HS-27A (cell line): ENCODE data around the gene NAA11.

ENCODE experiments used
- DNase-seq: peaks from one replicate; pipeline ENCODE4 v3.0.0-alpha.2; 2012; ENCODE audit warnings: low read depth, missing footprints

NAA11 gene

GRCh38 chr4:79325864-79326328, at the start of gene NAA11:
NAA11 (minus strand) TSS chr4:79326061; CDS start chr4:79325877, 184 bp downstream.
- no peak for DNase-seq

GRCh38 chr4:79370026-79370425, 44.2 kb upstream of the NAA11 start:
- no peak for DNase-seq

GRCh38 chr4:79367096-79367495, 41.2 kb upstream of the NAA11 start:
- DNase-seq, result no peak

GRCh38 chr4:79366422-79366821, 40.6 kb upstream of the NAA11 start:
- no peak for DNase-seq

- DNase-seq, result no peak
These were observed 38.2 kb upstream of the NAA11 start for GRCh38 chr4:79364061-79364460.

DNA sequence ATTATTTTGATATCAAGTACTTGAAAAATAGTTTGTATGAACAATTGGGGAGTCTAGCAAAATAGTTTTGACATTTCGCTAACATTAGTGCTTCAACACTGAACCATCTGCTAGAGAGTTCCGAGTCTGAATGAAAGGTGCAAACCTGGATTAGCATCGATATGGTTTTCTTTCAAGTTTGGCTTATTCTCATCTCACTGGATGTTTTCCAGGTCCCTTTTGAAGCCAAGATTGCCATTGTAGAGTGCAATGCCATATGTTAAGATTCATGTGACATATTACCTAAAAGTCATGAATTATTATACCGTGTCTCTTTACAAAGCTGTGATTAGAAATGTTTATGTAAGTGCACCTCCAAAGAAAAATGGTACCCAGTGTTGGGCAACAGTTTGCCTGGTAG, 36.8 kb upstream of the NAA11 start:
- no peak for DNase-seq

GRCh38 chr4:79360006-79360405, 34.1 kb upstream of the NAA11 start:
- DNase-seq, result no peak

DNA sequence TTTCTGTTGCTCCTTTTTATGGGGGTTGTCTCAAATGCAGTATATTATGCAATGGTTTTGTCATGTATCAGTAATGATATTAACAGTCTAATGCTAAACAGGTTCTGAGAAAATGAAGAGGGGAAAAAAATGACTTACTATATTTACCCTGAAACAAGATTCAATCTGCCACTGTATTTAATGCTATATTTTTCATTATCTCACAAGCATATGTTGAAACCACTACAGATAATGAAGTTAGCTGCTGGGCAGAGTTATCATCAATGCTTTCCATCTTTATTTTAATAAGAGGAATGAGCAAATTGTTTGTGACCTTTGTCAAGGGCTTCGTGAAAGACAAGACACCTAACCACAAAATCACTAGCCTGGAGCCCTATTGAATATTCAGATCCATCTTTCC, 32.6 kb upstream of the NAA11 start:
- no peak for DNase-seq

DNA sequence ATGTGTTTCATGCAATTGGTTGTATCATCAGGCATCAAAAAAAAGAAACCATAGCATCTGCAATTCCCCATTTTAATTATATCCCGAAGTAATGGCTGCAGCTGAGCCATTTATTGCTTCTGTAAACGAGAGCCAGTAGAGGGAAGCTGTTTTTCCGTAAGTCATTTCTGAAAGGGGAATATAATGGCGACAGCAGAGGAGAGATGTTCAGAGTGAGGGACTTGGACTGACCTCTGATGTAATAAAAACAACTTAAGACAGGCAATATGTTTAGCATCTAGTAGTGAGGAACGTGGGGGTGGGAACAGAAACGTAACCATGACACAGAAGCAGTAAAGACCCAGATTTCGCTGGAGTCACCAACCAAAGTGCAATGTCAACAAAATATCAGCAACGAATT, 31.5 kb upstream of the NAA11 start:
- DNase-seq, result no peak

DNA sequence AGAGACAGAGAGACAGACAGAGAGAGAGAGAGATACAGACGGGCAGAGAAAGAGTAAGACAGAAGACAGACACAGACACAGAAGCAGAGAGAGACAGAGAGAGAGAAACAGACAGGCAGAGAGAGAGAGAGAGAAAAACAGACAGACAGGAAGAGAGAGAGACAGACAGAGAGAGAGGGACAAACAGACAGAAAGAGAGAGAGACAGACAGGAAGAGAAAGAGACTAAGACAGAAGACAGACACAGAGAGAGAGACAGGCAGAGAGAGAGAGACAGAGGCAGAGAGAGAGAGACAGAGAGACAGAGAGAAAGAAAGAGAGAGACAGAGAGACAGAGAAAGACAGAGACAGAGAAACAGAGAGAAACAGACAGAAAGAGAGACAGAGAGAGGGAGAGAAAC, 27.2 kb upstream of the NAA11 start:
- no peak for DNase-seq

GRCh38 chr4:79348405-79348804, 22.5 kb upstream of the NAA11 start:
- no peak for DNase-seq

DNA sequence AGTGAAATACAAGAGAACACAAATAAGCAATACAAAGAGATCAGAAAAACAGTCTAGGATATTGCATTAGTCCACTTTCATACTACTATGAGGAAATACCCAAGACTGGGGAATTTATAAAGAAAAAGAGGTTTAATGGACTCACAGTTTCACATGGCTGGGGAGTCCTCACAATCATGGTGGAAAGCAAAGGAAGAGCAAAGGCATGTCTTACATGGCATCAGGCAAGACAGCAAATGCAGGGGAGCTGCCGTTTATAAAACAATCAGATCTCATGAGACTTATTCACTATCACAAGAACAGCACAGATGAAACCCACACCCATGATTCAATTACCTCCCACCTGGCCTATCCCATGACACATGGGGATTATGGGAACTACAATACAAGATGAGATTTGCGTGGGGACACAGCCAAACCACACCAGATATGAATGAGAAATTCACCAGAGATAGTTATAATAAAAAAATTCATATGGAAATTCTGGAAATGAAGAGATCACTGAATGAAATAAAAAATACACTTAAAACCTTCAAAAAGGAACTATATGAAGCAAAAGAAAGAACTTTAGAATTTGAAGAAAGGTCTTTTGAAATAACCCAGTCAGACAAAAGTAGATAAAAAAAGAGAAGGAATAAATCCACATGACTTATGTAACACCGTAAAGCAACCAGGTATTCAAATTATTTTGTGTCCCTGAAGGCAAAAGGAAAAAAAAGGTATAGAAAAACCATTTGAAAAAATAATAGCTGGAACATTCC, 16.2 kb upstream of the NAA11 start:
- no peak for DNase-seq

GRCh38 chr4:79340568-79340967, 14.7 kb upstream of the NAA11 start:
- DNase-seq, result no peak

DNA sequence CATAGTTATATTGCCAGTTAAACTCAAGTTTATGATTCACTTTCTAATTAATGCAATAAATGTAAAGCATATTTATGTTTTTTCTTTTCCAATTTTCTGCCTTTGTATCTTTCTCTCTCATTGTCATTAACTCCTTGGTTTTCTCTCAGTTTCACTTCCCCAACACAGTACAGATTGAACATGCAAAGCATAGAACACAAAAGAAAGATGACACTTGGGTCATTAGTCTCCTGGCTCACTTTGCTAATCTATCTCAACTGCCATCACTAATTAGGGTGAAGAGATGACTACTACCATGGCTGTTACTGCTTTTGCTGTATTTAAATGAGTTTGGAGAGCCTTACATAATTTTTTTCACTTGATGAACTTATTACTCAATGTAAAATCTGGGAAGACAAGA, 12.3 kb upstream of the NAA11 start:
- no peak for DNase-seq

GRCh38 chr4:79334783-79335182, 8.9 kb upstream of the NAA11 start:
- DNase-seq, result no peak

DNA sequence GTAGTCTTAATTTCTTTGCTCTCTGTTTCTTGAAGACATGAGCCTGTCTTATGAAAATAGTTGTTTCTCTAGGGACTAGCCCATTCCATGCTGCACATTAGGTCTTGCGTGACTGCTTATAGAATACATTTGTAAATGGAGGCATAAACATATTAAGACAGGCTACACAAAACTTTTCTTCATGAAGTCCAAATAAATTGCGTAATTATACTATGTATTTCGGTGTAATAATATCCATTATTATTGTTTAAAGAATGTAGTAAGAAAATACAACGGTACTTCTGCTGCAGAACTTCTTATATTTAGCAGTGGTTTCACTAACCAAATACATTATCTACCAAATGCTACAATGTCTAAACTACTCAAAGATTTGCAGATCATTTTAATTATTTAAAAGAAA, 8.5 kb upstream of the NAA11 start:
- DNase-seq, result no peak

- no peak for DNase-seq
These were observed 5.4 kb upstream of the NAA11 start for GRCh38 chr4:79331126-79331876.

- no peak for DNase-seq
These were observed 4.9 kb upstream of the NAA11 start for GRCh38 chr4:79330720-79331119.

GRCh38 chr4:79325436-79325835, 425 bp downstream of the NAA11 start:
- no peak for DNase-seq

- DNase-seq, result no peak
These were observed 5.9 kb downstream of the NAA11 start for GRCh38 chr4:79319975-79320374.

DNA sequence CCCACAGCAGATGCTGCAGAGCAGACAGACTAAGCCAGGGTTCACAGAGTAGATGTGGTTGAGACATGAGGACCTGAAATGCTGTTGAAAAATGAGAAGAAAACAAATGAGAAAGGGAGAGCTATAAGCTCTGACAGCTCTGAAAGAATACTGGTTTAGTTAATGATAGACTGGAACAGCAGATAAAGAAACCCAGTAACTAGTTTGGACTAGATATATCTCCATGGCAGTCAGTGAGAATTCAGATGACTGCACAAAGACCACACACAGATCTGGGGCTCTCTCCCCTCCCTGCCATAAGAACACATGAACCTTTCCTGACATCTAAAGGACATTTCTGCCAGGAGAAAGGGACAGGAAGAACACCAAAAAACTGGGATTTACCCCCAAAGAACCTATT, 8.2 kb downstream of the NAA11 start:
- no peak for DNase-seq

DNA sequence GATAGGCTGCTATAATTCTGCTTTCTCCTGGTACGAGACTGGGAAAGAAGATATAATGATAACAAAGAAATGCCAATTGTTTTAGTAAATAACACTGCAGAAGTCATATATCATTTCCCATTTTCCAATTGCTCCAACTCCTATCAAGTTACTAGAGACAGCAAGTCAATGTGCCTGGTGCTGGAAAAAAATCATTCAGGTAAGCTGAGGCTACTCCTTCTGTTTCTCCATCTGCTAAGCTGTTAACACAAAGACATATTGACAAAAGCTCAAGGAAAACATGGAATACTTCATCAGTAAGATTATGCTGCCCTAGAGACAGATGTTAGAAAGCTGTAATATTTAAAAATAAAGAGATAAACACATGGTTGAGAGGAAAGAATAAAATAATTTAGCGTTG, 10.0 kb downstream of the NAA11 start:
- no peak for DNase-seq

DNA sequence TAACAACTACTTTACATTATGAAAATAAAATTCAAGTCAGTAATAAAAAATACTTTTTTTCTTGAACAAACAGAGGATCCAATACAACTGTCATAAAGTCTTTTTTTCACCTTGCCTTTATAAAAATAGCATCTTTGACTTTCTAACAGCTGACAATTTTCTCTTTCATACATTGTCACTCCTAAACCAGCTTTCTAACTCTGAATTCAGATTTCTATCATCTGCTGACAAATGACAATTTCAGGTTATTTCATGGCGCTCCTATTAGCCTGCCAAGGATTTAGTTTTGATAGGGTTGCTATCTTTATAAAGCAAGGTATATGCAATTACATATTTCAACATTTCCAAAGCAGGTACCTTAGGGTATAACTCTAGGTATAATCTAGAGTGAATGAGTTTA, 14.6 kb downstream of the NAA11 start:
- DNase-seq, result no peak

GRCh38 chr4:79308971-79309370, 16.9 kb downstream of the NAA11 start:
- DNase-seq, result no peak
